HCT116 (cell line): ENCODE data around the gene CACNG1. TPM values are rescaled to one million over a fixed set of nuclear protein-coding genes. Genes with fewer than 3 reads are reported as not detected.

Experiments used
- ATAC-seq: fragments of 200-7000 bp; cut with Tn5 transposase; 2 replicates; pipeline ENCODE4 v1.9.1; 2020; ENCODE audit warnings: mild to moderate bottlenecking, moderate library complexity
- BruUV-seq: library from RNA; stranded (reverse); fragments of 400-500 nt; replicated peaks from 2 replicates; lab custom pipeline; 2021; lab: Mats Ljungman, UMichigan
- CTCF ChIA-PET: fragments of 300-600 bp; sonication (Branson Sonifier 250); formaldehyde crosslinking; loops from one replicate; lab custom pipeline; 2021; ENCODE audit warnings: antibody characterized with exemption; lab: Charles Lee
- POLR2A ChIA-PET: fragments of 300-600, 350-600 bp; sonication (Branson Sonifier 250); formaldehyde crosslinking; loops from one replicate; lab custom pipeline; 2021; ENCODE audit warnings: antibody characterized with exemption; lab: Charles Lee
- RAD21 ChIA-PET, 2 experiments: fragments of 300-600 bp; sonication (Branson Sonifier 250); formaldehyde crosslinking; loops; one replicate each; lab custom pipeline; 2023; ENCODE audit warnings: low total read pairs in 2 of 2; ENCODE audit not compliant: uncharacterized antibody in 2 of 2, unreplicated experiment in 2 of 2, low non-redundant PET in 1 of 2; lab: Charles Lee
- DNase-seq: peaks from one replicate; pipeline ENCODE4 v3.0.0-alpha.2; 2010; ENCODE audit warnings: low read depth, low spot score
- H2AFZ ChIP-seq: fragments of 200-600 bp; shearing (Covaris generic), sonication (generic); 2 replicates; pipeline ENCODE4 v1.6.1; 2017; ENCODE audit warnings: low read depth, mixed run types, mixed read lengths, antibody characterized with exemption, low read length; ENCODE audit not compliant: poor library complexity, severe bottlenecking
- H3K27ac ChIP-seq: 2 replicates; pipeline ENCODE4 v1.5.1; 2012; ENCODE audit warnings: low read depth, low read length
- H3K27me3 ChIP-seq: fragments of 200-600 bp; sonication (generic); 2 replicates; pipeline ENCODE4 v1.6.1; 2016; ENCODE audit warnings: mixed run types, low read length, mixed read lengths; ENCODE audit not compliant: insufficient read depth
- H3K36me3 ChIP-seq, 2 experiments: fragments of 200-500 bp in 1 of 2; fragments of 200-600 bp in 1 of 2; sonication (Bioruptor generic) in 1 of 2; sonication (generic) in 1 of 2; 2 replicates each; pipeline versions ENCODE4 v1.5.1 to v1.6.1; 2014 to 2016; ENCODE audit warnings: low read length in 2 of 2, inconsistent platforms in 1 of 2, mixed read lengths in 1 of 2, mixed run types in 1 of 2; ENCODE audit not compliant: insufficient read depth in 2 of 2, control insufficient read depth in 1 of 2
- H3K4me1 ChIP-seq, 2 experiments: fragments of 200-600 bp in 1 of 2; sonication (generic) in 1 of 2; 2 replicates each; pipeline versions ENCODE4 v1.5.1 to v1.6.1; 2012 to 2017; ENCODE audit warnings: low read length in 2 of 2, inconsistent platforms in 1 of 2, mild to moderate bottlenecking in 1 of 2, mixed read lengths in 1 of 2, mixed run types in 1 of 2, moderate library complexity in 1 of 2; ENCODE audit not compliant: insufficient read depth in 2 of 2, control insufficient read depth in 1 of 2
- H3K4me2 ChIP-seq: fragments of 200-600 bp; sonication (generic); 2 replicates; pipeline ENCODE4 v1.6.1; 2017; ENCODE audit warnings: mixed run types, low read length, mixed read lengths
- H3K4me3 ChIP-seq, 2 experiments: fragments of 200-600 bp in 1 of 2; sonication (generic) in 1 of 2; replicated peaks in 1 of 2; 2 replicates each; pipeline ENCODE4 v1.5.1; 2011 to 2016; ENCODE audit warnings: low read length in 2 of 2, control low read depth in 1 of 2, low read depth in 1 of 2, mild to moderate bottlenecking in 1 of 2, mixed read lengths in 1 of 2, mixed run types in 1 of 2
- H3K79me2 ChIP-seq: fragments of 200-600 bp; sonication (generic); 2 replicates; pipeline ENCODE4 v1.6.1; 2017; ENCODE audit warnings: mild to moderate bottlenecking, mixed run types, low read length, moderate library complexity, mixed read lengths; ENCODE audit not compliant: insufficient read depth
- H3K9ac ChIP-seq: fragments of 200-600 bp; sonication (generic); 2 replicates; pipeline ENCODE4 v1.6.1; 2016; ENCODE audit warnings: low read length, mixed read lengths
- H3K9me2 ChIP-seq: fragments of 200-600 bp; sonication (generic), shearing (Covaris generic); 2 replicates; pipeline ENCODE4 v1.6.1; 2017; ENCODE audit warnings: mixed run types, mild to moderate bottlenecking, moderate library complexity; ENCODE audit not compliant: insufficient read depth
- H3K9me3 ChIP-seq, 2 experiments: fragments of 200-500 bp in 1 of 2; fragments of 200-600 bp in 1 of 2; sonication (Bioruptor generic) in 1 of 2; sonication (generic) in 1 of 2; 2 replicates each; pipeline ENCODE4 v1.6.1; 2014 to 2017; ENCODE audit warnings: low read length in 2 of 2, mixed read lengths in 2 of 2, inconsistent platforms in 1 of 2, low read depth in 1 of 2, mild to moderate bottlenecking in 1 of 2, mixed run types in 1 of 2, moderate library complexity in 1 of 2; ENCODE audit not compliant: control insufficient read depth in 1 of 2, insufficient read depth in 1 of 2
- H4K20me1 ChIP-seq: fragments of 200-600 bp; sonication (generic), shearing (Covaris generic); 2 replicates; pipeline ENCODE4 v1.6.1; 2017; ENCODE audit warnings: mixed run types, mild to moderate bottlenecking, moderate library complexity; ENCODE audit not compliant: insufficient read depth
- CBX3 ChIP-seq: IDR thresholded peaks from 2 replicates; pipeline ENCODE4 v1.6.1; 2012; ENCODE audit warnings: low read depth
- CEBPB ChIP-seq: IDR thresholded peaks from 2 replicates; pipeline ENCODE4 v1.6.1; 2012; ENCODE audit warnings: low read depth
- CTCF ChIP-seq, 3 experiments: fragments of 200-600 bp in 1 of 3; sonication (generic) in 1 of 3; IDR thresholded peaks in 2 of 3; conservative IDR thresholded peaks in 1 of 3; 2 replicates each; pipeline ENCODE4 v1.5.1; 2012 to 2017; ENCODE audit warnings: low read depth in 2 of 3, low read length in 2 of 3, antibody characterized with exemption in 1 of 3, borderline replicate concordance in 1 of 3, control low read depth in 1 of 3, mild to moderate bottlenecking in 1 of 3, mixed read lengths in 1 of 3, mixed run types in 1 of 3, moderate library complexity in 1 of 3; ENCODE audit not compliant: insufficient read depth in 1 of 3
- EGR1 ChIP-seq: IDR thresholded peaks from 2 replicates; pipeline ENCODE4 v1.6.1; 2012; ENCODE audit warnings: low read depth
- ELF1 ChIP-seq: IDR thresholded peaks from 2 replicates; pipeline ENCODE4 v1.6.1; 2012; ENCODE audit warnings: low read depth, borderline replicate concordance
- EZH2phosphoT487 ChIP-seq: fragments of 200-600 bp; IDR thresholded peaks from 2 replicates; pipeline ENCODE4 v1.6.1; 2018; ENCODE audit warnings: antibody characterized with exemption, borderline replicate concordance
- FOSL1 ChIP-seq: IDR thresholded peaks from 2 replicates; pipeline ENCODE4 v1.6.1; 2012; ENCODE audit warnings: low read depth
- JUND ChIP-seq: IDR thresholded peaks from 2 replicates; pipeline ENCODE4 v1.6.1; 2012
- MAX ChIP-seq: IDR thresholded peaks from 2 replicates; pipeline ENCODE4 v1.6.1; 2012
- POLR2A ChIP-seq: IDR thresholded peaks from 2 replicates; pipeline ENCODE4 v1.7.0; 2011; ENCODE audit warnings: borderline replicate concordance; ENCODE audit not compliant: insufficient read depth, insufficient read length; ENCODE audit errors: extremely low read depth
- POLR2AphosphoS5 ChIP-seq: IDR thresholded peaks from 2 replicates; pipeline ENCODE4 v1.6.1; 2011; ENCODE audit warnings: mild to moderate bottlenecking, low read depth, low read length, moderate library complexity
- RAD21 ChIP-seq: IDR thresholded peaks from 2 replicates; pipeline ENCODE4 v1.6.1; 2012; ENCODE audit warnings: low read depth, mild to moderate bottlenecking
- SP1 ChIP-seq: IDR thresholded peaks from 2 replicates; pipeline ENCODE4 v1.6.1; 2012; ENCODE audit warnings: low read depth
- SRF ChIP-seq: IDR thresholded peaks from 2 replicates; pipeline ENCODE4 v1.6.1; 2012; ENCODE audit warnings: low read depth
- TCF7L2 ChIP-seq: IDR thresholded peaks from 2 replicates; pipeline ENCODE4 v1.7.0; 2011; ENCODE audit warnings: borderline replicate concordance, inconsistent platforms; ENCODE audit not compliant: insufficient read depth, insufficient read length; ENCODE audit errors: extremely low read depth
- YY1 ChIP-seq: IDR thresholded peaks from 2 replicates; pipeline ENCODE4 v1.6.1; 2011; ENCODE audit warnings: low read length, low read depth, moderate library complexity, mild to moderate bottlenecking; ENCODE audit not compliant: insufficient replicate concordance; ENCODE audit errors: extremely low read depth
- ZFX ChIP-seq: fragments of 450-650 bp; IDR thresholded peaks from 2 replicates; pipeline ENCODE4 v1.6.1; 2017
- ZNF274 ChIP-seq: fragments of 200-500 bp; sonication (Bioruptor generic); IDR thresholded peaks from 2 replicates; pipeline ENCODE4 v1.6.1; 2014; ENCODE audit warnings: mild to moderate bottlenecking, low read depth, low read length, inconsistent platforms
- intact Hi-C: fragments of 100-400 bp; cut with micrococcal nuclease; formaldehyde crosslinking; loops from 2 replicates; pipeline ENCODE4 v1.10.0; 2022
- total RNA-seq: library from RNA; stranded (reverse); gene quantifications from one replicate; pipeline ENCODE4 v1.2.1, GENCODE V29; 2021; ENCODE audit not compliant: unreplicated experiment
- TF ChIP-seq, protein P1 (sequence below): IDR thresholded peaks from 2 replicates; pipeline ENCODE4 v1.6.1; 2012; ENCODE audit warnings: low read depth

CACNG1 gene
- total RNA-seq, 1 experiment from 2014 or later = not detected

GRCh38 chr17:67024736-67025135 lies 19.6 kb upstream of the CACNG1 start (continued):
- no peak for TF ChIP-seq POLR2A
- TF ChIP-seq POLR2AphosphoS5 = no peak
- TF ChIP-seq TCF7L2 = no peak
- no peak for TF ChIP-seq ZNF274
- TF ChIP-seq CBX3 = no peak
- no peak for TF ChIP-seq RAD21

DNA sequence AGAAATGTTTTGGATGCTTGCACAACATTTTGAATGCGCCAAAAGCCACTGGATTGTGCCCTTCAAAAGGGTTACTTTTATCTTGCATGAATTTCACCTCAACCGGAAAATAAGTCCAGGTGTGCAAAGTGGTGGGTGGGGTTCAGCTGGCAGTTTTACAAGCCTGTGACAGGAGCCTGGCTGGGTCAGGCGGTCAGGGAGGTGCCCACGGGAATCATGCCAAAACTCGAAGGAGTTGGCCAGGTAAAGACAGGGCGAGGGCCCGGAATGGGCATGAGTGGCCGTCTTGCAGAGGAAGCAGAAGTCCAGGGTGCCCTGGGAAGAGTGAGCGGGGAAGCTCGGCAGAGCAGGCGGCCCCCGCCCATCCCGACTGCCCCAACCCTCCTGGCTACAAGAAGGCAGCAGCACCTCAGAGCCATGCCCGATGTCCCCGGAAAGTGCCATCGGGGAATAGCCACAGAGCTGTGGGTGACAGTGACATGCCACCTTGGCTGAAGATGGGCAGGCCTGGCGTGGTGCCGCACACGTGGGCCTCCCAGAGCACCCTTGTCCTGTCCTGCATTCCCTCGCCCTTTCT lies 19.1 kb upstream of the CACNG1 start:
- Histone ChIP-seq H2AFZ (no peak overlapping the region), H4K20me1 (no peaks in the 10 kb centered on the region), H3K4me1 (peaks cover 0 to 10% of the 10 kb centered on the region in 2 experiments; a peak in 2 of 4 replicates), H3K9ac (no peak overlapping the region), H3K36me3 (no peaks in the 10 kb centered on the region), H3K79me2 (no peaks in the 10 kb centered on the region), H3K9me3 (no peaks in the 10 kb centered on the region), H3K4me3 (no peak overlapping the region), H3K4me2 (no peak overlapping the region), H3K9me2 (no peaks in the 10 kb centered on the region), H3K27ac (no peak overlapping the region), H3K27me3 (no peaks in the 10 kb centered on the region)
- CTCF ChIA-PET = no interaction called here
- no TSS peak for BruUV-seq
- ATAC-seq = no peak
- TF ChIP-seq ZNF274 (no peak), CEBPB (no peak), CTCF (IDR thresholded peaks at IDR 0.05 in 2 of 3, conservative IDR thresholded peaks at IDR 0.05 in 1 of 3; ENCODE audit: borderline replicate concordance in 1 of 3, insufficient read depth in 1 of 3, low read depth in 2 of 3, low read length in 2 of 3) (no peak), ELF1 (no peak), CBX3 (no peak), JUND (no peak), FOSL1 (no peak), SRF (no peak), YY1 (no peak), MAX (no peak), TCF7L2 (no peak), POLR2AphosphoS5 (no peak), ZFX (no peak), SP1 (no peak), EZH2phosphoT487 (no peak), EGR1 (no peak)
- TF ChIP-seq, protein P1, sequence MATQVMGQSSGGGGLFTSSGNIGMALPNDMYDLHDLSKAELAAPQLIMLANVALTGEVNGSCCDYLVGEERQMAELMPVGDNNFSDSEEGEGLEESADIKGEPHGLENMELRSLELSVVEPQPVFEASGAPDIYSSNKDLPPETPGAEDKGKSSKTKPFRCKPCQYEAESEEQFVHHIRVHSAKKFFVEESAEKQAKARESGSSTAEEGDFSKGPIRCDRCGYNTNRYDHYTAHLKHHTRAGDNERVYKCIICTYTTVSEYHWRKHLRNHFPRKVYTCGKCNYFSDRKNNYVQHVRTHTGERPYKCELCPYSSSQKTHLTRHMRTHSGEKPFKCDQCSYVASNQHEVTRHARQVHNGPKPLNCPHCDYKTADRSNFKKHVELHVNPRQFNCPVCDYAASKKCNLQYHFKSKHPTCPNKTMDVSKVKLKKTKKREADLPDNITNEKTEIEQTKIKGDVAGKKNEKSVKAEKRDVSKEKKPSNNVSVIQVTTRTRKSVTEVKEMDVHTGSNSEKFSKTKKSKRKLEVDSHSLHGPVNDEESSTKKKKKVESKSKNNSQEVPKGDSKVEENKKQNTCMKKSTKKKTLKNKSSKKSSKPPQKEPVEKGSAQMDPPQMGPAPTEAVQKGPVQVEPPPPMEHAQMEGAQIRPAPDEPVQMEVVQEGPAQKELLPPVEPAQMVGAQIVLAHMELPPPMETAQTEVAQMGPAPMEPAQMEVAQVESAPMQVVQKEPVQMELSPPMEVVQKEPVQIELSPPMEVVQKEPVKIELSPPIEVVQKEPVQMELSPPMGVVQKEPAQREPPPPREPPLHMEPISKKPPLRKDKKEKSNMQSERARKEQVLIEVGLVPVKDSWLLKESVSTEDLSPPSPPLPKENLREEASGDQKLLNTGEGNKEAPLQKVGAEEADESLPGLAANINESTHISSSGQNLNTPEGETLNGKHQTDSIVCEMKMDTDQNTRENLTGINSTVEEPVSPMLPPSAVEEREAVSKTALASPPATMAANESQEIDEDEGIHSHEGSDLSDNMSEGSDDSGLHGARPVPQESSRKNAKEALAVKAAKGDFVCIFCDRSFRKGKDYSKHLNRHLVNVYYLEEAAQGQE = no peak
- DNase-seq = no peak
- RAD21 ChIA-PET = no interaction called here
- POLR2A ChIA-PET = no interaction called here
- intact Hi-C loops = no loop called here
